Psoas muscle (tissue), 8 donors: Measurements from ENCODE around the gene XRN2. TPM values are rescaled to one million over a fixed set of nuclear protein-coding genes. Genes with fewer than 3 reads are reported as not detected.

Experiments
- ATAC-seq, 4 donors: fragments of 200-7000 bp; cut with Tn5 transposase; one replicate each; pipeline ENCODE4 v1.9.1; 2020; ENCODE audit warnings: moderate library complexity in 3 of 4, mild to moderate bottlenecking in 2 of 4
- DNase-seq, 2 donors: peaks; one replicate each; pipeline ENCODE4 v3.0.0-alpha.2; 2020
- H3K27ac ChIP-seq: fragments of 200-600 bp; one replicate; pipeline ENCODE4 v1.8.0; 2022
- H3K27me3 ChIP-seq, 3 donors: fragments of 200-600 bp in 1 of 3; one replicate each; pipeline versions ENCODE4 v1.6.1 to v1.8.0; 2013 to 2022; ENCODE audit warnings: low read length in 2 of 3, mild to moderate bottlenecking in 2 of 3, moderate library complexity in 1 of 3; ENCODE audit not compliant: insufficient read depth in 3 of 3
- H3K36me3 ChIP-seq, 2 donors: fragments of 200-600 bp in 1 of 2; one replicate each; pipeline versions ENCODE4 v1.6.1 to v1.8.0; 2013 to 2022; ENCODE audit warnings: low read depth in 1 of 2, mild to moderate bottlenecking in 1 of 2, moderate library complexity in 1 of 2; ENCODE audit not compliant: insufficient read depth in 1 of 2
- H3K4me1 ChIP-seq: fragments of 200-600 bp; one replicate; pipeline ENCODE4 v1.8.0; 2022
- H3K4me3 ChIP-seq: fragments of 200-600 bp; one replicate; pipeline ENCODE4 v1.8.0; 2022; ENCODE audit warnings: mild to moderate bottlenecking
- H3K9me3 ChIP-seq: fragments of 200-600 bp; one replicate; pipeline ENCODE4 v1.8.0; 2022
- CTCF ChIP-seq: fragments of 200-600 bp; IDR thresholded peaks from one replicate; pipeline ENCODE4 v1.8.0; 2022; ENCODE audit warnings: antibody characterized with exemption
- WGBS, 3 donors: extraction: QIAGEN DNeasy Blood & Tissue Kit; methylation state at CpG; one replicate each; pipeline versions ENCODE4 v1.1.6 to v1.1.7; 2013; 5-methylcytosine and 5-hydroxymethylcytosine counted together
- intact Hi-C, 2 donors: fragments of 100-400 bp; cut with DNase I; formaldehyde crosslinking; loops; one replicate each; pipeline versions ENCODE4 v1.11.0 to v1.14.2; 2022
- polyA plus RNA-seq, 3 donors: library from polyadenylated mRNA; stranded (reverse); fragments of 200-250 nt; gene quantifications; one replicate each; pipeline ENCODE4 v1.2.3, GENCODE V29; 2013
- total RNA-seq, 4 donors: library from RNA; stranded (reverse); fragmentation: NEBNext Ultra II Directional in 2 of 4; extraction: Animal tissue kit (Norgen Biotek cat#: 25700) in 2 of 4; gene quantifications; one replicate each; pipeline versions ENCODE4 v1.2.1 to v1.2.4, GENCODE V29; 2021 to 2023
- donor health status: healthy with polysubstance abuse.
- donor health status: DM: no; HTN: no; CAD: no; lungs with moderate emphysema.
- donor health status: Bipolar disorder and iron deficiency.
- donor health status: healthy.
- donor health status: DM: yes; HTN: yes; CAD: no.
- donor health status: DM: no; HTN: no; CAD: no.
- donor health status: DM: no; HTN: no; CAD: no.
- donor health status: DM: yes; HTN: yes; CAD: no.

Gene XRN2
- total and polyA plus RNA-seq, 7 donors, result 25.1 to 48.3 (median 41.0) TPM

DNA sequence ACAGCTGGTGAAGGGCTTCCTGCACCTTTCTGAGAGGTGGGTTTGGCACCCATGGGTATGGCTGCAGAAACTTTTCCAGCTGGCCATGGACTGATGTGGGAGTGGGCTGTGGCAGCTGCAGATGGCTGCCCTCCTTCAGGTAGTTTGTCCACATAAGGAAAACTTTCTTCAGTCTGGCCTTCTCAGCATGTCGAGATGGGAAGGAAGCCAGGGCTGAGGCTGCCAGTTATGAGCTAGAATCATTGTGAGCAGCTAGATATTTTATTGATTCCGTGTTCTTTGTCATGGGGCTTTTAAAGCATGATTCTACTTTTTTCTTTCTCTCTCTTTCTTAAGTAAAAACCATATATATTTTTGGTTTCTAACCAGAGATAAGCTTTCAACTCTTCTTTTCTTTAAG, 77.6 kb downstream of the XRN2 start:
- 70 to 79% (median 73%) methylated on average over 2 of the region's 2 CpGs for WGBS, 3 donors
- intact Hi-C loops, result no loop called here
- DNase-seq (no peak), ATAC-seq (no peak)
- H3K9me3 ChIP-seq, result no peaks in the 10 kb centered on the region
- H3K4me3 ChIP-seq, result no peak overlapping the region
- peaks cover 0 to 45% of the 10 kb centered on the region in 2 donors for H3K36me3 ChIP-seq
- no peak overlapping the region for H3K27ac ChIP-seq
- TF ChIP-seq CTCF, result no peak
- no peaks in the 10 kb centered on the region for H3K4me1 ChIP-seq
- no peaks in the 10 kb centered on the region for H3K27me3 ChIP-seq

- Histone ChIP-seq H3K9me3 (no peaks in the 10 kb centered on the region), H3K36me3 (peaks cover under 1 to 53% of the 10 kb centered on the region in 2 donors), H3K27ac (no peak overlapping the region), H3K27me3 (no peaks in the 10 kb centered on the region), H3K4me3 (no peak overlapping the region), H3K4me1 (no peaks in the 10 kb centered on the region)
- no peak for TF ChIP-seq CTCF
- no peak for ATAC-seq
- intact Hi-C loops, result no loop called here
- DNase-seq, result no peak
- WGBS, 3 donors, result 95 to 100% (median 100%) methylated on average over 1 of the region's 1 CpG
These were observed 78.5 kb downstream of the XRN2 start for GRCh38 chr20:21381619-21382018.

GRCh38 chr20:21384308-21384892, 81.3 kb downstream of the XRN2 start:
- H3K27me3 ChIP-seq, result no peaks in the 10 kb centered on the region
- no peak for TF ChIP-seq CTCF
- no peaks in the 10 kb centered on the region for H3K4me1 ChIP-seq
- WGBS, 3 donors, result 96 to 99% (median 98%) methylated on average over 5 of the region's 5 CpGs
- no peaks in the 10 kb centered on the region for H3K9me3 ChIP-seq
- H3K4me3 ChIP-seq, result no peak overlapping the region
- DNase-seq (no peak), ATAC-seq (no peak)
- intact Hi-C loops, result no loop called here
- no peak overlapping the region for H3K27ac ChIP-seq
- H3K36me3 ChIP-seq, result peaks cover 2 to 77% of the 10 kb centered on the region in 2 donors

- peaks cover 2 to 83% of the 10 kb centered on the region in 2 donors for H3K36me3 ChIP-seq
- H3K27ac ChIP-seq, result no peak overlapping the region
- H3K27me3 ChIP-seq, result peaks cover 0 to 3% (median 0%) of the 10 kb centered on the region in 3 donors
- H3K4me3 ChIP-seq, result no peak overlapping the region
- intact Hi-C loops, result no loop called here
- WGBS, 3 donors, result 88 to 90% (median 89%) methylated on average over 5 of the region's 5 CpGs
- no peaks in the 10 kb centered on the region for H3K9me3 ChIP-seq
- DNase-seq (no peak), ATAC-seq (no peak)
- H3K4me1 ChIP-seq, result no peaks in the 10 kb centered on the region
- no peak for TF ChIP-seq CTCF
These were observed 83.0 kb downstream of the XRN2 start for GRCh38 chr20:21386111-21386510.

DNA sequence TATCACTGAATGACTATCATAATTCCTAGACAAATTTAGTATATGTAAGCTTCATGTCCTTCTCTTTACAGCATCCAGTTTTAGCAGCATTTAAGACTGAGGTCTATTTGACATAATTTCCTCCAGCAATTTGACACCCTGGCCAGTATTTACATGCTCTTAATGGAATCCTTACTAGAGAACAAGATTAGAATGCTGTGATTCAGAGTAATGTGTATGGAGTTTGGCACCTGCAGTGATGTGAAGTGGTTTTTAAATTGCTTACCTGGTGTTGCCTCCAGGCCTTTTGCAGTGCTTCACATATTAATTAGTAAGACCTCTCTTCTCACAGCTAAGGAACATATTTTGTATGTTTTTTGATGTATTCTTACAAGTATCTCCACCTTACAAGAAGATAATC, 84.4 kb downstream of the XRN2 start:
- Histone ChIP-seq H3K4me1 (no peaks in the 10 kb centered on the region), H3K9me3 (no peaks in the 10 kb centered on the region), H3K27me3 (peaks cover 0 to 17% (median 3%) of the 10 kb centered on the region in 3 donors), H3K36me3 (peaks cover 2 to 74% of the 10 kb centered on the region in 2 donors), H3K4me3 (no peak overlapping the region), H3K27ac (no peak overlapping the region)
- ATAC-seq, result no peak
- no peak for DNase-seq
- intact Hi-C loops, result no loop called here
- no peak for TF ChIP-seq CTCF
